Measurements from ENCODE around the gene MGAT1.

Gene MGAT1

GRCh38 chr5:180807654-180808414, 5.2 kb upstream of the MGAT1 start:
- DNase-seq = no peak
- intact Hi-C loops (cut with DNase I) = no loop called here

GRCh38 chr5:180807046-180807445, 4.4 kb upstream of the MGAT1 start:
- intact Hi-C loops (cut with DNase I) = no loop called here
- DNase-seq = no peak

GRCh38 chr5:180806351-180807011, 3.9 kb upstream of the MGAT1 start:
- intact Hi-C loops (cut with DNase I) = no loop called here
- DNase-seq = no peak

- intact Hi-C loops (cut with DNase I) = no loop called here
- DNase-seq = peak in 1 of 10 donors; percentile 10
Measured at GRCh38 chr5:180804129-180804618, 1.6 kb upstream of the MGAT1 start.

GRCh38 chr5:180803181-180804128, 849 bp upstream of the MGAT1 start:
- peak in 7 of 10 donors; percentile 25 to 92 (median 46) for DNase-seq
- intact Hi-C loops (cut with DNase I) = no loop called here

- no peak for DNase-seq
- intact Hi-C loops (cut with DNase I) = no loop called here
Measured at GRCh38 chr5:180801596-180802324, 846 bp downstream of the MGAT1 start.

- intact Hi-C loops (cut with DNase I) = no loop called here
- DNase-seq = peak in 1 of 10 donors; percentile 19
Measured at GRCh38 chr5:180799902-180800801, 2.5 kb downstream of the MGAT1 start.

- intact Hi-C loops (cut with DNase I) = no loop called here
- DNase-seq = peak in 1 of 10 donors; percentile 49
Measured at GRCh38 chr5:180799194-180799593, 3.4 kb downstream of the MGAT1 start.

GRCh38 chr5:180798193-180798592, 4.4 kb downstream of the MGAT1 start:
- intact Hi-C loops (cut with DNase I) = no loop called here
- DNase-seq = peak in 1 of 10 donors; percentile 17

- no peak for DNase-seq
- intact Hi-C loops (cut with DNase I) = no loop called here
Measured at GRCh38 chr5:180797256-180798192, 5.1 kb downstream of the MGAT1 start.

GRCh38 chr5:180795771-180796313, 6.8 kb downstream of the MGAT1 start:
- intact Hi-C loops (cut with DNase I) = no loop called here
- DNase-seq = no peak

- peak in 1 of 10 donors; percentile 45 for DNase-seq
- intact Hi-C loops (cut with DNase I) = no loop called here
Measured at GRCh38 chr5:180792965-180793287, 9.7 kb downstream of the MGAT1 start.

- intact Hi-C loops (cut with DNase I) = no loop called here
- peak in 1 of 10 donors; percentile 68 for DNase-seq
Measured at GRCh38 chr5:180792287-180792964, 10.2 kb downstream of the MGAT1 start.

GRCh38 chr5:180791611-180792213, 10.9 kb downstream of the MGAT1 start:
- DNase-seq = peak in 2 of 10 donors; percentile 20 to 48
- intact Hi-C loops (cut with DNase I) = no loop called here

GRCh38 chr5:180790524-180790923, 12.1 kb downstream of the MGAT1 start:
- intact Hi-C loops (cut with DNase I) = no loop called here
- DNase-seq = no peak

GRCh38 chr5:180790020-180790419, 12.6 kb downstream of the MGAT1 start:
- intact Hi-C loops (cut with DNase I) = no loop called here
- no peak for DNase-seq

All from posterior cingulate gyrus (tissue), 11 donors.